Transverse colon (tissue), 4 donors: ENCODE measurements around the gene PRSS23.

Source experiments
- CTCF ChIP-seq, 5 experiments: fragments of 200-600 bp in 3 of 5; fragments of 450-650 bp in 2 of 5; sonication (generic) in 3 of 5; IDR thresholded peaks; 1 replicate in 2 of 5; 2 replicates in 3 of 5; pipeline ENCODE4 v1.5.1; 2016 to 2017; ENCODE audit warnings: antibody characterized with exemption in 5 of 5, inconsistent platforms in 3 of 5, mild to moderate bottlenecking in 2 of 5, moderate library complexity in 1 of 5
- POLR2A ChIP-seq: fragments of 450-650 bp; IDR thresholded peaks from one replicate; pipeline ENCODE4 v1.6.1; 2016; ENCODE audit warnings: antibody characterized with exemption, mild to moderate bottlenecking, moderate library complexity
- POLR2AphosphoS5 ChIP-seq, 3 donors: sonication (generic); formaldehyde crosslinking; IDR thresholded peaks; one replicate each; pipeline ENCODE4 v1.6.1; 2016; ENCODE audit warnings: antibody characterized with exemption in 3 of 3

DNA sequence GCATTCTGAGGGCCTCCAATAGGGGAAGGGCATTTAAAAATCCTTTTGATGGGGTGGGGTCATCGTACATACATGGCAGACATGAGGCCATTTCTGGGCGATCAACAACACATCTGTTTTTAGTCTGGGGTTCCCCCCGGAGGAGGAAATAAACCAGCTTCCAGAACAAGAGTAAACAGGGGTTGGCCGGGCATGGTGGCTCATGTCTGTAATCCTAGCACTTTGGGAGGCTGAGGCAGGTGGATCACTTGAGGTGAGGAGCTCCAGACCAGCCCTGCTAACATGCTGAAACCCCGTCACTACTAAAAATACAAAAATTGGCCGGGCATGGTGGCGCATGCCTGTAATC is 12.0 kb downstream of the PRSS23 start:
- TF ChIP-seq CTCF (IDR thresholded peaks at IDR 0.05) (no peak), POLR2A (no peak), POLR2AphosphoS5 (IDR thresholded peaks at IDR 0.05) (no peak)
